GM21526 (cell line): ENCODE results near the gene TWIST1.

Source experiments
- ATAC-seq: cut with Tn5 transposase; IDR thresholded peaks from one replicate; pipeline ENCODE4 v1.9.1; 2021; ENCODE audit warnings: moderate library complexity; ENCODE audit not compliant: unreplicated experiment, low FRiP score

TWIST1 gene

DNA sequence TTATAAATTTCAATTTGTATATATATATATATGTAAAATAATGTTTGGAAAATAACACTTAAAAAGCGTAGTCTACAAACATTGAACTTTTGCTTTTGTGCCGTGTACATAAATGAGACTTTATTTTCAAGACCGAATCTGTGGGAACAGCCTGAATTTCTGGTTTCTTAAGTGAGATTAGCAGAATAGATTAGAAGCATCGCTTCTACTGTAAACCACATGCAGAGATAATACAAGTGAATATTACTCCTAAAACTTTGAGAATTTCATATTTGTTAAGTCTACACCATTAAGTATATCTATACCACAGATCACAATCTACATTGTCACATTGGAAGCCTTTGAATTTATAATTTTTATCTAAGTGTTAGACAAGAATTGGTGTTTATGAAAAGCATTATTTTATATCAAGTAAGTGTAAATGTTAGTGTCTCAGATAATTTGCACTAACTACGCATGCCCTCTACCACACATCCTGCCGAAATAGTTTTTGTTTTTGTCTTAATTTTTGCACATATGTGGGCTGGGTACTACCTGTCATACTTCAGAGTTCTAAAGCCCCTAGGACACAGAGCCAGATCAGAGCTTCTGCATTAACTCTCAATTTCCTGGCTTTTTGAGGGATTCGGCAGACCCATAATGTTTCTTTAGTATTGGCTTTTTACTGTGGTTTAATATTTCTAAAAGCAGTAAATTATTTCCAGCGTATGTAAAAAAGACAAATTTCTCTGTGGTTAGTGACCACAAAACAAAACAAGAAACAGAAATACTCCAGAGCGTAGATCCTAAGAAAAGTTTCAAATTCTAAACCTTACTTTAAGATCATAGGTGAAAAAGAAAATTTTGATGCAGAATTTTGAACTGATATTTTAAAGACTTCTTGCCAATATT lies 20.0 kb downstream of the TWIST1 start:
- ATAC-seq = no peak

DNA sequence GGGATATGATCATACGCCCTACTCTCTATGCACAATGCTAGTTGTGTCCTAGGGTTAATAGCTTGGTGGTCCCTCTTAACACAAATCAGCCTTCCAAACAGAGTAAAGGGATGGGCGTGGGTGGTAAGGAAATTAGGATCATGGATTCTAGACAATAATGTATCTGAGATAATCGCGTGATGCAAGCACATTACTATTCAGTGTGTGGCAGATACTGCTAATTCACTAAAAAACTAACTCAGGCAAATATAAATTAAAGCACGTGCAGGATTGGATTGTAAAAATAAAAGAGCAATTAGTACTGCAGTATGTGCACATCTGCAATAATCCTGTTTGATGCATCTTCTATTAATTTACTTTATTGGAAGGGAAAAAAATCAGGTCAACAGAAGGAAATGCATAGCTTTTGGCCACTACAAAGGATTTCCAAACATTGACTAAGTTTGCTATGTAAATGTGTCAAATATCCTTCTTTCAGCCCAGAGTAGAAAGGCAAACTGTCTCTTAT lies 22.0 kb downstream of the TWIST1 start:
- no peak for ATAC-seq

DNA sequence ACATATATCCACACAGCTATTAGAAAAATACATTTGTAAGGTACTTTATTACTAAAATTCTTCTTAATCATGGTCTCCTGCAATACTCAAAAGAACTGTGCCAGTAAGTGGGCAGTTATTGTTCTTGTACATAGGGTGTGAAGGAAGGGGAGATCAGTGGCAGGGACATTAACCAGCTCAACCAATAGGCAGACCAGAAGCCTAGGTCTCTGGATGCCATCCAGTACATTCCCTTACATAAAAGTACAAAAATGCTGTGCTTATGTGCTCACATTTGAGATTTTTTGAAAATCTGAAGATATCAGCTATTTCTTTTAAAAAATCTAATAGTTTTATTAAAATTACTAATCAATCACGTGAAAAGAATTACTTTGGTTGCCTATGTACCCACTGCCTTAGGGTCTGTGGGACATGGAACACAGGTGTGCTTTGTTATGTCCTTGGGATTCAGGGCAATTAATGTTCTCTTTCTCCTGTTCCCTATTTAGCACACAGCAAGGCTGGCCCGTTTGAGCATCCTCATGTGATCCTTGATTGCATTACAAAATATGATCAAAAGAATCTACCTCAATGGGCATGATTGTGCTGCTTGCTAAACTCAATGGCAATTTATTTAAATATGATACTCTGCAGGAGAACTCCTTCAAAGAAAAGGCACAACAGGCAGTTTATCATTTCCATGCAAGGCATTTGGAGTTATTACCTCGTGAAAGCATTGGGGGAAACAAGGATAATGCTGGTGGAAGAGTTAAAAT lies 22.7 kb downstream of the TWIST1 start:
- ATAC-seq = no peak

DNA sequence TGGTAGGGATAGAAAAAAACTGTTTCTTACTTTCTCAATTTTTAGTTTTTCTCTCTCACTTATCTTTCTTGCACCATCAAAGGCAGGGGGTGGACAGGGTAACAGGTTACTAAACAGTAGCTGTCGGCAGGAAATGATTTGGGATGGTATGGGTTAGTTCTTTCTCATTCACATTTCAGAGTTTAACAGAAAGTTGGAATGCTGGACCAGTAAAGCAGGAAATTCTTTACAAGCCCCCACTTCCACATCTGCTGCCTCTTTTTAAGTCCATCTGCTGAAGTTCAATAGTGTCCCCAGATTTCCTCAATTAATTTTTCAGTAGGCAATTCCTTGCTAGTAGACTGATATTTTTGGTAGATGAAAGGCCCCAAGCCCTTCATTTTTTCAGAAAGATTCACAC lies 23.3 kb downstream of the TWIST1 start:
- ATAC-seq = no peak

DNA sequence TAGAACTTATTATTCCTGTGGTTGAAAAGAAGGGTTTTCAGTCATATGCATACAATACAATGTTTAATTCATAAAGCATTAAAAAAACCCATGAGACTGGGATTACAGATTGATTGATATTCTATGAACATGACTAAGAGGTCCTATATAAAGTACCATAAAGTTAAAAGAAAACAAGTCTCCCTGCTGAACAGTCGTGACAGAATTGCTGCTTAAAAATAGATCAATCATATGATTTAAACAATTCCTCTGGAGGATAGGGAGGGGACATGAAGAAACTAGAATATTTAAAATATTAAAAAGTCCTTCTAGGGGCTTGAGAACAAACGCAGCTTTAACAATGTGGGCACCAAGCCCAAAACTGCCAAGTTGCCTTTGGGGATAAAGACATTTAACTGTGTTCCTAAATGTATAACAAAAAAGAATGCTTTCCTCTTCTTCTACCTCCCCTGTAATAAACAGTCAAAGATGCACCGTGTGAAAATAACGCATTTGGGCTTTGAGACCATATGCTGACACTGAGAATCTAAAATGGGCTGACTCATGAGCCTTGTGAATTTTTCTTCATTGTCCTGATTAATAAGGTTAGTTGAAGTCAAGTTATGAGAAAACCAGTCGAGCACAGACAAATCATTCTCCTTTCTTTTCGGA lies 25.8 kb downstream of the TWIST1 start:
- ATAC-seq = no peak

DNA sequence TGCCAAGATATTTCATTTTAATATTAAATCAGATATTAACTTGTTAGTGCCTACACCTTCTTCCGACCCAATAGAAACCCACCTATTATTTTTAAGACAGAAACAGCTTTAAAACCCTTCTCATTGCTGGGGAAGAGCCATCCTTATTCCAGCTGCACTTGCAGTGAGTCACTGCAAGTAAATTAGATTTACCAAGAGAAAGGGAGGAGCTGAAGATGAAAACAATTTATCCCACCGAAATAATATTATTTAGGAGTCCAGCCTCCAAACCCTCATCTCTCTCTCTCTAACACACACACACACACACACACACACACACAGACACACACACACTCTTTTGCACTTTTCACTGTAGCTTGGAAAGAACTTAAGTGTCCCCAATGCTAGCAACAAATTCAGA lies 26.9 kb downstream of the TWIST1 start:
- ATAC-seq = no peak

DNA sequence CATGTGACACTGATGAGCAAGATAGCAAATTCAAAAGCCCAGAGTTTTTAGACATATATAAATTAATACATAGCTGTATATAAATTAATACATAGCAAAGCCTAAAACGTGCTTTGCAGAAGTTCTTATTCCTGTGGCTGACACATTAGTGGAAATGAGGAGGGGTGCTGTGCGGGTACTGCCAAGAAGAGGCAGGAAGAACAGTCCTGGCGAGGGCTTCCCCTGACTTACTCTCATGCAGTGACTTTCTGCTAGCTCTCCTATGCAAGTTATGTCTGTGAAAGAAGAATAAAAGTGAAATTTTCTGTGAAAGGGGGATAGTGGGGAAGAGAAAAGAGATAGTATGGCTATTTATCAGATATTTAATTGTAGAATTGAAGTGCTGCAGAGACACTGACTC lies 27.6 kb downstream of the TWIST1 start:
- no peak for ATAC-seq

DNA sequence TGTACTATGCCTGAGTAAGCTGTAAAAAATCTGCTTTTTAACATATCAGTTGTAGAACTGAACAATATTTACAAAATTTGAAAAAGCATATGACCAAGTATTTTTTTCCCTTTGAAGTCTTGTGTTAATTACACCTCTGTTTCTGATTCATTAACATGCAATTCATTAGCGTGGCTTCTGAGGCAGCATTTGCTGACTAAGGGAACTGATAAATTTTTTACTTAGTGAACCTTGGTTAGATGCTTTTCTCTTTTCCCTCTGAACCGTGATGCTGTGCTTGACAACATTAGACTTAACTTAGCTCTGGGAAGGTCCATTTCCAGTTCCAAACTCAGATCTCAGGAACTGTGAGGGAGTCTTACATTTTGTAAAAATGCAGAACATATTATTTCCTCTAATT lies 28.1 kb downstream of the TWIST1 start:
- ATAC-seq = no peak

DNA sequence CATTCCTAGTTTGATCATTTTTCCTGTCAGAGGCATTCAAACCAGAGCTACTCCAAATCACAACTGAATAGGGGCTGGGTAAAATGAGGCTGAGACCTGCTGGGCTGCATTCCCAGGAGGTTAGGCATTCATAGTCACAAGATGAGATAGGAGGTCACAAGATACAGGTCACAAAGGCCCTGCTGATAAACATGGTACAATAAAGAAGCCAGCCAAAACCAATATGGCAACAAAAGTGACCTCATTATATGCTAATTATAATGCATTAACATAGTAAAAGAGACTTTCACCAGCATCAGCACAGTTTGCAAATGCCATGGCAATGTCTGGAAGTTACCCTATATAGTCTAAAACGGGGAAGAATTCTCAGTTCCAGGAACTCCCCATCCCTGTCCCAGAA lies 37.3 kb downstream of the TWIST1 start:
- no peak for ATAC-seq

DNA sequence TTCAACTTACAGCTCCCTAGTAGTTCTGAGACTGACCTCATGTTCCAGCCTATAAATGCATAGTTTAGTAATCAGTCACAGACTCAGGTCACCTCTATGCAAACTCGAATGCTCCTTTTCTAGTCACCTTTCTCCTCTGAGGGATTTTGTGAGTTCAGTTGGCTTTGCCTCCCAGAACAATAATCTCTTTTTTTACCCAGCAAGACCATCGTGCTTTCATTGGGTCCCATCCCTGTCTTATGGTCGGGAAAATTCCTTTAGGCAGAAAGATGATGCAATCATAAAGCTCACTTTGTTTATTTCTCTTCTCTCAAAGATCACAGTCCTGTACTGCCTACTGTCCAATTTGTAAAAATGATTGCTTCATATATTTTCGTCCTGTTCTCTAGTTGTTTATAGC lies 38.4 kb downstream of the TWIST1 start:
- no peak for ATAC-seq

DNA sequence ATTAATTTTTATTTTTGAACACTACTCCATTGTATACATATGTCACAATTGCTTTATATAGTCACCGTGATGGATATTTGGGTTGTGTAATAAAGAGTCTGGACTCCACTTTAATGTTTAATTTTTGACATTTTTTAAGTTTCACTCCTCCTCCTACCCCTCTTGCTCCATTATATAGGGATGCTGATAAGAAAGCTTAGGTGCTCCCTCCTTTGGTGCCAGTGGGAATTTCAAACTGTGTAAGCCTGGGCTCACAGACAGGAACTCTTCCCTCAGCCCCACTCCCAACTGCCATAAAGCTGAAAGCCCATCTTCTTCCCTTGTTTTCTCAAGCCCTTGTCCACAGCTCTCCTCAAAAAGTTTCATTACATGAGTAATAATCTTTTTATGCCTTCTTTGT lies 47.6 kb downstream of the TWIST1 start:
- no peak for ATAC-seq

DNA sequence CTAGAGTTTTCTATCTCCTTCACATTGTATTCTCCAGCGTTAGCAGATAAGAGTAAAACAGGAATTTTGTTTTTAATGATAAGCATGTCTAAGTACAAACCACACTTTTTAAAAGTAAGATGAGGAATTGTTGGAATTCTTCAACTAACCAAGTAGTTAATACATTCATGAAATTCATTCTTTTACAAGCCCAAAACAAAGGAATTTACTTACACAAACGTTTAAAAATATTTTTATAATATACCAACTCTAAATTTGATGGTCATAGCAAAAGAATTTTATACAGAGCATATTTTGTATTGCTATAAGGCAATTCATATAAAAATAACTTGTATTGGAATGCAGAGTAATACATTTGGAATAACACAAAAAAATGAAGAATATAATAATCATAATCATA lies 51.3 kb downstream of the TWIST1 start:
- no peak for ATAC-seq
